ENCODE results near the gene FES. TPM values are rescaled to one million over a fixed set of nuclear protein-coding genes. Genes with fewer than 3 reads are reported as not detected.

The FES gene
- polyA plus RNA-seq, 1 of the 3 experiments (the other 2 are of a cell fraction): 0.03 TPM

DNA sequence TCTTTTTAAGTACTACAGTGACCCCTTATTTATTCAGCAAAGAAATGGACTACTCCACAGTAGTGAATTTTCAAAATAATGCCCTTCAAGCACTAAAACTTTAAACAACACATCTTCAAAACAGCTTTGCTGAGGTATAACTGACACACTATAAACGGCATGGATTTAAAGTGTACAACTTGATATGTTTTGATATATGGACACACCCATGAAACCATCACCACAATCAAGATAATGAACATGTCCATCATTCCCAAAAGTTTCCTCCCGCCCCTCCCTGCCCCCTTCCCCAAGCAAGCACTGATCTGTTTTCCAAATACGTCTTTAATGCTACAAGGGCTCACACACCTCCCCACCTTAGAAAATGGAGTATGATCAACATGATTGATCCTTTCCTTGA, 17.5 kb upstream of the FES start:
- 82% methylated on average over 3 of the region's 3 CpGs for WGBS (ENCODE audit: low lambda C conversion rate)
- peaks cover 18% of the 10 kb centered on the region for H3K79me2 ChIP-seq (ENCODE audit: insufficient read depth)
- no peaks in the 10 kb centered on the region for H3K9me2 ChIP-seq
- H2AFZ ChIP-seq (ENCODE audit: low read depth): no peak overlapping the region
- no peaks in the 10 kb centered on the region for H4K20me1 ChIP-seq (ENCODE audit: insufficient read depth)
- POLR2A ChIA-PET: no interaction called here
- no peak for DNase-seq
- CTCF ChIA-PET: interaction anchor here (1.2 kb wide), 1 partner anchor 19 kb away, joined by 5 read pairs; no protein-coding TSS in a partner anchor
- H3K27me3 ChIP-seq (ENCODE audit: insufficient read depth): no peaks in the 10 kb centered on the region
- no peaks in the 10 kb centered on the region for H3K36me3 ChIP-seq (replicated peaks in 1 of 2; ENCODE audit: control insufficient read depth in 1 of 2, insufficient read depth in 2 of 2, low read length in 1 of 2)
- no peak for TF ChIP-seq RXRA (IDR thresholded peaks at IDR 0.05; ENCODE audit: borderline replicate concordance, low read depth)
- TF ChIP-seq USF2 (IDR thresholded peaks at IDR 0.05; ENCODE audit: borderline replicate concordance, low read depth, low read length): no peak
- TF ChIP-seq GABPA (IDR thresholded peaks at IDR 0.05; ENCODE audit: low read depth): no peak
- no peak for TF ChIP-seq TEAD4 (IDR thresholded peaks at IDR 0.05; ENCODE audit: borderline replicate concordance, insufficient read depth)
- no peak overlapping the region for H3K27ac ChIP-seq (ENCODE audit: low read depth in 2 of 2, low read length in 1 of 2)
- H3K9ac ChIP-seq: no peak overlapping the region
- H3K9me3 ChIP-seq: no peaks in the 10 kb centered on the region
- no peak overlapping the region for H3K4me2 ChIP-seq
- H3F3A ChIP-seq (replicated peaks; ENCODE audit: insufficient read depth): peaks cover 22% of the 10 kb centered on the region
- H3K4me1 ChIP-seq (ENCODE audit: control insufficient read depth in 1 of 2, insufficient read depth in 2 of 2, low read depth in 1 of 2, low read length in 1 of 2): peaks cover 10 to 21% of the 10 kb centered on the region in 2 experiments; a peak in 2 of 4 replicates
- no peak overlapping the region for H3K4me3 ChIP-seq (ENCODE audit: low read depth in 2 of 2, low read length in 1 of 2)

DNA sequence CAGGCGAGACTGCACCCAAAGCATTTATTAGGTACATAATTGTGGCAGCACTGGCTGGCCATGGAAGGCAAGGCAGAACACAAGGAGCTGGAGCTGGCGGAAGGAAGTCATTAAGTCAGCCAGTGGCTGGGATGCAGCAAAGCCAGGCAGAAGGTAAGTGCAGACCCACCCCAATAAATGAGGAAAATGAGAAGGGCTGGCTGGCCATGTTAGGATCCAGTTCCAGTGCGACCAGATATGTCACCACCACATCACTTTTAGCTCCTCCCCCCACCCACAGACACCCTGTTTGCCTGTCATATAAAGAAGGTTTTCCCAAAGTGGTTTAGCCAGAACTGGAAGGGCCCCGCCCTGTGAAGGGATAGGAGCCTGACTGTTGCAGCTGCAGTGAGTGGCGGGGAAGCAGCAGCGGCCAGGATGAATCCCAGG, 16.0 kb upstream of the FES start, which contains the start of gene FURIN:
Gene FURIN, plus strand, starts transcription at position 328 of the 429 bp plus-strand sequence. CDS start 7,153 bp downstream, outside the sequence.
- Histone ChIP-seq H3K4me1 (ENCODE audit: control insufficient read depth in 1 of 2, insufficient read depth in 2 of 2, low read depth in 1 of 2, low read length in 1 of 2) (peaks cover 21 to 28% of the 10 kb centered on the region in 2 experiments; a peak in 2 of 4 replicates), H3K9me2 (no peaks in the 10 kb centered on the region), H3K9ac (peak within 1 kb of the TSS; percentile 36; the same call in 1 of the 2 replicates), H3K36me3 (replicated peaks in 1 of 2; ENCODE audit: control insufficient read depth in 1 of 2, insufficient read depth in 2 of 2, low read length in 1 of 2) (no peaks in the 10 kb centered on the region), H3K4me3 (ENCODE audit: low read depth in 2 of 2, low read length in 1 of 2) (no peak within 1 kb of the TSS), H3K4me2 (peak within 1 kb of the TSS; percentile 77), H3F3A (replicated peaks; ENCODE audit: insufficient read depth) (peaks cover 22% of the 10 kb centered on the region), H3K27me3 (ENCODE audit: insufficient read depth) (no peaks in the 10 kb centered on the region), H3K9me3 (no peaks in the 10 kb centered on the region), H4K20me1 (ENCODE audit: insufficient read depth) (peaks cover 2% of the 10 kb centered on the region; the same call in 1 of the 2 replicates), H2AFZ (ENCODE audit: low read depth) (peak within 1 kb of the TSS; percentile 45), H3K79me2 (ENCODE audit: insufficient read depth) (peaks cover 32% of the 10 kb centered on the region), H3K27ac (ENCODE audit: low read depth in 2 of 2, low read length in 1 of 2) (peak within 1 kb of the TSS; percentile 36 to 81; a peak in 3 of 4 replicates)
- CTCF ChIA-PET: interaction anchor here (1.0 to 4.2 kb wide), 2 partner anchors 18 to 64 kb away, joined by 3 to 24 read pairs; partner anchors contain the start of gene HDDC3
- DNase-seq: no peak
- POLR2A ChIA-PET: no interaction called here
- 98% methylated on average over 6 of the region's 6 CpGs for WGBS (ENCODE audit: low lambda C conversion rate)
- no peak for TF ChIP-seq TEAD4 (IDR thresholded peaks at IDR 0.05; ENCODE audit: borderline replicate concordance, insufficient read depth)
- no peak for TF ChIP-seq SMC3 (IDR thresholded peaks at IDR 0.05; ENCODE audit: low read depth, low read length)
- no peak for TF ChIP-seq SIN3A (IDR thresholded peaks at IDR 0.05; ENCODE audit: borderline replicate concordance, low read depth, low read length)
- no peak for TF ChIP-seq CTCF (IDR thresholded peaks at IDR 0.05)
- TF ChIP-seq RFX5 (IDR thresholded peaks at IDR 0.05; ENCODE audit: low read length): no peak
- no peak for TF ChIP-seq GATA2 (CRISPR knock-in tag; IDR thresholded peaks at IDR 0.05)
- no peak for TF ChIP-seq NRF1 (IDR thresholded peaks at IDR 0.05; ENCODE audit: low read depth, low read length)
- no peak for TF ChIP-seq EZH2phosphoT487 (IDR thresholded peaks at IDR 0.05; ENCODE audit: borderline replicate concordance, low read depth)
- TF ChIP-seq TAF1 (IDR thresholded peaks at IDR 0.05; ENCODE audit: borderline replicate concordance, low read depth, low read length): no peak
- TF ChIP-seq JUND (IDR thresholded peaks at IDR 0.05): no peak
- TF ChIP-seq, protein P1, sequence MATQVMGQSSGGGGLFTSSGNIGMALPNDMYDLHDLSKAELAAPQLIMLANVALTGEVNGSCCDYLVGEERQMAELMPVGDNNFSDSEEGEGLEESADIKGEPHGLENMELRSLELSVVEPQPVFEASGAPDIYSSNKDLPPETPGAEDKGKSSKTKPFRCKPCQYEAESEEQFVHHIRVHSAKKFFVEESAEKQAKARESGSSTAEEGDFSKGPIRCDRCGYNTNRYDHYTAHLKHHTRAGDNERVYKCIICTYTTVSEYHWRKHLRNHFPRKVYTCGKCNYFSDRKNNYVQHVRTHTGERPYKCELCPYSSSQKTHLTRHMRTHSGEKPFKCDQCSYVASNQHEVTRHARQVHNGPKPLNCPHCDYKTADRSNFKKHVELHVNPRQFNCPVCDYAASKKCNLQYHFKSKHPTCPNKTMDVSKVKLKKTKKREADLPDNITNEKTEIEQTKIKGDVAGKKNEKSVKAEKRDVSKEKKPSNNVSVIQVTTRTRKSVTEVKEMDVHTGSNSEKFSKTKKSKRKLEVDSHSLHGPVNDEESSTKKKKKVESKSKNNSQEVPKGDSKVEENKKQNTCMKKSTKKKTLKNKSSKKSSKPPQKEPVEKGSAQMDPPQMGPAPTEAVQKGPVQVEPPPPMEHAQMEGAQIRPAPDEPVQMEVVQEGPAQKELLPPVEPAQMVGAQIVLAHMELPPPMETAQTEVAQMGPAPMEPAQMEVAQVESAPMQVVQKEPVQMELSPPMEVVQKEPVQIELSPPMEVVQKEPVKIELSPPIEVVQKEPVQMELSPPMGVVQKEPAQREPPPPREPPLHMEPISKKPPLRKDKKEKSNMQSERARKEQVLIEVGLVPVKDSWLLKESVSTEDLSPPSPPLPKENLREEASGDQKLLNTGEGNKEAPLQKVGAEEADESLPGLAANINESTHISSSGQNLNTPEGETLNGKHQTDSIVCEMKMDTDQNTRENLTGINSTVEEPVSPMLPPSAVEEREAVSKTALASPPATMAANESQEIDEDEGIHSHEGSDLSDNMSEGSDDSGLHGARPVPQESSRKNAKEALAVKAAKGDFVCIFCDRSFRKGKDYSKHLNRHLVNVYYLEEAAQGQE (IDR thresholded peaks at IDR 0.05; ENCODE audit: low read depth, low read length): no peak
- TF ChIP-seq ZBTB33 (IDR thresholded peaks at IDR 0.05; ENCODE audit: borderline replicate concordance, low read depth): no peak
- TF ChIP-seq MXI1 (IDR thresholded peaks at IDR 0.05; ENCODE audit: low read depth, low read length): no peak
- no peak for TF ChIP-seq RCOR1 (IDR thresholded peaks at IDR 0.05; ENCODE audit: low read length)
- TF ChIP-seq RAD21 (IDR thresholded peaks at IDR 0.05; ENCODE audit: low read length): no peak
